ENCODE measurements around the gene DLG3. TPM values are rescaled to one million over a fixed set of nuclear protein-coding genes. Genes with fewer than 3 reads are reported as not detected.

The DLG3 gene
- total RNA-seq, 1 donor from 2014 or later: 10.3 TPM

DNA sequence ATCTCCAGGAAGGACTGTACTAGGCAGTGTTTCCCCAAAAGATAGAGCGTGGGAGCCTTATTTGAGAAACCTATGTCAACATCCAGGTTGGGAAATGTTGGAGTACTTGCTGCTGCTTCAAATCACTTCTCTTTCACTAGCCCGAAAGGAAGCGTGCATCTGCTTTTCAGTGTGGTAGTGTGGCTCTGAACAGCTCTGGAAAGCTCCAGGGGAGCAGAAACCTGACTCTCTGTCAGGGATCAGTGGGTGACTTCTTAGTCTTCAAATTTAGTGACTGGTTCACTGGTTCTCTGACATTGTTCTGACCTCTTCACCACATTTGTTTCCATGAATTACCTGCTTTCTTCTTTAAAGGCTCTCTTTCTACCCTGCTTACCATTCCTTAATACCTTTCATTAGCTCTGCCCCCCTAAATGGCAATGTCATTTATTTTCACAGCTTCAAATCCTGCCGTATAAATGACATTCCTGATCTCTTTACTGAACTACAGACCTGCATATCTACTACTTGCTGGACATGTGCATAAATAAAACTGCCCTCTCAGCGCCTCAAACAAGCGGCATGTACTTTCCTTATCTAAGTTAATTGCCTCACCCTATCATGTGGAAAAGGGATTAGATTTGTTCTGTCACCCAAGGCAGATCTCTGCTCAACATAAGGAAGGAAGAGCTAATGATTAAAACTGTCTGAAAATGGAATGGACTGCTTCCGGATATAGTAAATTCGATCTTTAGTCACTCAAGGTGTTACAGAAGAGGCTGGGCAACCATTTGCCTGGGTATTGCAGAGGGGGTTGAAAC, 37.0 kb downstream of the DLG3 start:
- peak overlapping the region; percentile 53 for H3K4me3 Mint-ChIP-seq (ENCODE audit: unreplicated experiment)
- H3K27me3 Mint-ChIP-seq (ENCODE audit: unreplicated experiment): peaks cover 2% of the 10 kb centered on the region
- no peaks in the 10 kb centered on the region for H3K36me3 Mint-ChIP-seq (ENCODE audit: low read depth, unreplicated experiment)
- H3K27ac Mint-ChIP-seq (ENCODE audit: unreplicated experiment): peak overlapping the region; percentile 86
- TF ChIP-seq, protein P1, sequence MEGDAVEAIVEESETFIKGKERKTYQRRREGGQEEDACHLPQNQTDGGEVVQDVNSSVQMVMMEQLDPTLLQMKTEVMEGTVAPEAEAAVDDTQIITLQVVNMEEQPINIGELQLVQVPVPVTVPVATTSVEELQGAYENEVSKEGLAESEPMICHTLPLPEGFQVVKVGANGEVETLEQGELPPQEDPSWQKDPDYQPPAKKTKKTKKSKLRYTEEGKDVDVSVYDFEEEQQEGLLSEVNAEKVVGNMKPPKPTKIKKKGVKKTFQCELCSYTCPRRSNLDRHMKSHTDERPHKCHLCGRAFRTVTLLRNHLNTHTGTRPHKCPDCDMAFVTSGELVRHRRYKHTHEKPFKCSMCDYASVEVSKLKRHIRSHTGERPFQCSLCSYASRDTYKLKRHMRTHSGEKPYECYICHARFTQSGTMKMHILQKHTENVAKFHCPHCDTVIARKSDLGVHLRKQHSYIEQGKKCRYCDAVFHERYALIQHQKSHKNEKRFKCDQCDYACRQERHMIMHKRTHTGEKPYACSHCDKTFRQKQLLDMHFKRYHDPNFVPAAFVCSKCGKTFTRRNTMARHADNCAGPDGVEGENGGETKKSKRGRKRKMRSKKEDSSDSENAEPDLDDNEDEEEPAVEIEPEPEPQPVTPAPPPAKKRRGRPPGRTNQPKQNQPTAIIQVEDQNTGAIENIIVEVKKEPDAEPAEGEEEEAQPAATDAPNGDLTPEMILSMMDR (IDR thresholded peaks at IDR 0.05; ENCODE audit: unreplicated experiment): no peak
- H3K4me1 Mint-ChIP-seq (ENCODE audit: unreplicated experiment): peaks cover 46% of the 10 kb centered on the region
- H3K9me3 Mint-ChIP-seq (ENCODE audit: unreplicated experiment): no peaks in the 10 kb centered on the region
- no peak for DNase-seq (ENCODE audit: low spot score)

DNA sequence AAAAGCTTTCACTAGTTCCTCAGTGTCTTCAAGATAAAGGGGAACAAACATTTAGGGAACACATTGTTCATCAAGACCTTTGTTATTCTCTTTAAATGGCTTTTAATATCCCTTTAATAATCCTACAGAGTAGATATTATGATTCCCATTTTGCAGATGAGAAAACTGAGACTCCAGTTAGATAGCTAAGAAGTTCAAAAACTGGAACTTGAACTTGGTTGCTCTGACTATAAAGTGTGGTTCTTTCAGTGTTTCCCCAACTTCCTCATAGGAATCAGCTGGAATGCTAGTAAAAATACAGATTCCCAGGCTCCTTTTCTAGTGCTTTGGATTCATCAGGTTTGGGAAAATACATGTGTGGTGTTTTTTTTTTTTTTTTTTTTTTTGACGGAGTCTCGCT, 37.7 kb downstream of the DLG3 start:
- Mint-ChIP-seq H3K36me3 (ENCODE audit: low read depth, unreplicated experiment) (no peaks in the 10 kb centered on the region), H3K27ac (ENCODE audit: unreplicated experiment) (peak overlapping the region; percentile 86), H3K4me1 (ENCODE audit: unreplicated experiment) (peaks cover 41% of the 10 kb centered on the region), H3K4me3 (ENCODE audit: unreplicated experiment) (no peak overlapping the region), H3K27me3 (ENCODE audit: unreplicated experiment) (peaks cover 2% of the 10 kb centered on the region), H3K9me3 (ENCODE audit: unreplicated experiment) (no peaks in the 10 kb centered on the region)
- TF ChIP-seq, protein P1 (IDR thresholded peaks at IDR 0.05; ENCODE audit: unreplicated experiment): no peak
- no peak for DNase-seq (ENCODE audit: low spot score)

DNA sequence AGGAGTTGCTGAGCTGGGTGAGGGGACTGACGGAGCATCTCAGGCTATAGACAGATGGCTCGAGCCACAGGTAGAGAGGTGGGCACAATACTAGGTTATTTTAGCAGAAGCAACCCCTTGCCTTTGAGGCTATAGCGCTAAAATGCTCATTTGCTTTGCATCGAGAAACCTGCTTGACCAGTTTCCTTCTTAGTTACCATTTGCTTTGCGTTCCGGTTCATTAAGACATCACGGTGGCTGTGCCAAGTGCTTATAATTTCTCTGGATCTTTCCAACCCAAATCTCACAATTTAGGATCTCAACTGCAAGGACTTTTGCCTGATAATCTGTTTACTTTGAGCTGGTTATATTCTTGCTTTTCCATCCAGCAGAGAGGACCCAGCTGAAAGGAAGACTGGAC, 40.8 kb downstream of the DLG3 start:
- TF ChIP-seq, protein P1 (IDR thresholded peaks at IDR 0.05; ENCODE audit: unreplicated experiment): no peak
- peaks cover 1% of the 10 kb centered on the region for H3K27me3 Mint-ChIP-seq (ENCODE audit: unreplicated experiment)
- no peaks in the 10 kb centered on the region for H3K9me3 Mint-ChIP-seq (ENCODE audit: unreplicated experiment)
- no peak overlapping the region for H3K27ac Mint-ChIP-seq (ENCODE audit: unreplicated experiment)
- H3K4me1 Mint-ChIP-seq (ENCODE audit: unreplicated experiment): peaks cover 15% of the 10 kb centered on the region
- no peaks in the 10 kb centered on the region for H3K36me3 Mint-ChIP-seq (ENCODE audit: low read depth, unreplicated experiment)
- no peak for DNase-seq (ENCODE audit: low spot score)
- no peak overlapping the region for H3K4me3 Mint-ChIP-seq (ENCODE audit: unreplicated experiment)

DNA sequence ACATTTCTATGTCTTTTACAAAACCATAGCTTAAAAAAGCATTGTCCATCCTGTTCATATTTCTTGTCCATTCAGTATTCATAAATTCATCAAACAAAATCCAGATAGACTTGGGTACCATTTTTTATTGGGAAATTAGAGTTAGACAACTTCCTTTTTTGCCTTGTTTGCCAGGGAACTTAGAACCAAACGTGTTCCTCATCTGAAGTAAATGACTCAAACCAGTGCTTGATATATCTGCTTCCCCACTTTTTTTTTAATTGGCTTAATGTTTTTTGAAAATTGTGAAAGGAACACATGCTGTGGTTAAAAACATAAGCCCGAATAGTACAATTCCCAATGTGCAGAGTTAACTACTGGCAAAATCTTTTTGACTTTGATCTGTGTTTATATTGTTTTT, 44.2 kb downstream of the DLG3 start:
- H3K9me3 Mint-ChIP-seq (ENCODE audit: unreplicated experiment): no peaks in the 10 kb centered on the region
- H3K27me3 Mint-ChIP-seq (ENCODE audit: unreplicated experiment): no peaks in the 10 kb centered on the region
- H3K4me3 Mint-ChIP-seq (ENCODE audit: unreplicated experiment): no peak overlapping the region
- peaks cover 13% of the 10 kb centered on the region for H3K36me3 Mint-ChIP-seq (ENCODE audit: low read depth, unreplicated experiment)
- no peak overlapping the region for H3K27ac Mint-ChIP-seq (ENCODE audit: unreplicated experiment)
- TF ChIP-seq, protein P1 (IDR thresholded peaks at IDR 0.05; ENCODE audit: unreplicated experiment): no peak
- DNase-seq (ENCODE audit: low spot score): no peak
- H3K4me1 Mint-ChIP-seq (ENCODE audit: unreplicated experiment): no peaks in the 10 kb centered on the region

DNA sequence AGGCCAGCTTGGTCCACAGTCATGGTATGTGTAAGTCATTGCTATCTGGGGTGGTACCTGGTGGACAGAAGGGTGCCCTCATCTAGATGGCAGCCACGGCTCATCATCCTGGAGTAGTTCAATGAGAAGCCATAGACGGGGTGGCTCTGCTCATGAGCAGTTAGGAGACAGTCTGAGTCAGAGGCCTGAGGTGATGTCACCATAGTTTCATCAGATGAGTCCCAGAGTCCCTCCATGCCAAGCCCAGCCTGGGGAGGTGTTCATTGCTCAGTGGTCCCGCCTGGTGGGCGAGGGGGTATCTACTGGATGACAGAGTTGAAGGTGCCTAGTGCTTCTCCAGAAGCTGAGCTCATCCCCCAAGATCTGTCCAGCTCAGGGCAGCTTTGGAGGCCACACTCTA, 49.8 kb downstream of the DLG3 start:
- H3K27ac Mint-ChIP-seq (ENCODE audit: unreplicated experiment): no peak overlapping the region
- H3K4me1 Mint-ChIP-seq (ENCODE audit: unreplicated experiment): no peaks in the 10 kb centered on the region
- H3K36me3 Mint-ChIP-seq (ENCODE audit: low read depth, unreplicated experiment): peaks cover 16% of the 10 kb centered on the region
- H3K9me3 Mint-ChIP-seq (ENCODE audit: unreplicated experiment): no peaks in the 10 kb centered on the region
- H3K4me3 Mint-ChIP-seq (ENCODE audit: unreplicated experiment): no peak overlapping the region
- DNase-seq (ENCODE audit: low spot score): no peak
- H3K27me3 Mint-ChIP-seq (ENCODE audit: unreplicated experiment): peaks cover 4% of the 10 kb centered on the region
- TF ChIP-seq, protein P1 (IDR thresholded peaks at IDR 0.05; ENCODE audit: unreplicated experiment): no peak

Data from endothelial cell (in vitro differentiated cells).